GM12872 (cell line): ENCODE results near the gene CASD1.

Experiments
- CTCF ChIP-seq: IDR thresholded peaks from 3 replicates; pipeline ENCODE4 v1.5.1; 2011; ENCODE audit warnings: low read depth, mild to moderate bottlenecking, low read length, moderate library complexity; ENCODE audit not compliant: insufficient read depth

CASD1 gene

GRCh38 chr7:94567396-94567795, 57.8 kb downstream of the CASD1 start:
- no peak for TF ChIP-seq CTCF

GRCh38 chr7:94571816-94572215, 62.2 kb downstream of the CASD1 start:
- TF ChIP-seq CTCF = no peak

- no peak for TF ChIP-seq CTCF
Observed at GRCh38 chr7:94575646-94576045, 66.0 kb downstream of the CASD1 start.

GRCh38 chr7:94576316-94576715, 66.7 kb downstream of the CASD1 start:
- TF ChIP-seq CTCF = no peak

GRCh38 chr7:94577357-94577756, 67.7 kb downstream of the CASD1 start:
- TF ChIP-seq CTCF = no peak

GRCh38 chr7:94578614-94579013, 69.0 kb downstream of the CASD1 start:
- TF ChIP-seq CTCF = no peak

- TF ChIP-seq CTCF = no peak
Observed at GRCh38 chr7:94579470-94579869, 69.9 kb downstream of the CASD1 start.

- no peak for TF ChIP-seq CTCF
Observed at GRCh38 chr7:94580601-94581000, 71.0 kb downstream of the CASD1 start.
